Sciatic nerve (tissue), 2 donors: ENCODE data around the gene KLHL8. TPM values are rescaled to one million over a fixed set of nuclear protein-coding genes. Genes with fewer than 3 reads are reported as not detected.
"Not testable (repeated sequence)": the region's sequence is repeated elsewhere in the genome, so short reads cannot be mapped to it uniquely, and the experiment has no call there.

Experiments used
- ATAC-seq: fragments of 200-7000 bp; cut with Tn5 transposase; one replicate; pipeline ENCODE4 v1.9.1; 2020; ENCODE audit warnings: mild to moderate bottlenecking, moderate library complexity
- DNase-seq: peaks from one replicate; pipeline ENCODE4 v3.0.0-alpha.2; 2020; ENCODE audit warnings: low spot score
- intact Hi-C: fragments of 100-400 bp; cut with DNase I; formaldehyde crosslinking; loops from one replicate; pipeline ENCODE4 v1.14.2; 2022
- total RNA-seq: library from RNA; stranded (reverse); fragmentation: NEBNext Ultra II Directional; extraction: Animal tissue kit (Norgen Biotek cat#: 25700); gene quantifications from one replicate; pipeline ENCODE4 v1.2.1, GENCODE V29; 2021
- donor health status: DM: no; HTN: no; CAD: no.
- donor health status: DM: no; HTN: no; CAD: no.

Gene KLHL8
- total RNA-seq, 1 donor from 2014 or later = 18.2 TPM

GRCh38 chr4:87232216-87232615 lies 11.8 kb upstream of the KLHL8 start:
- ATAC-seq = no peak
- no peak for DNase-seq
- intact Hi-C loops = loop anchor here (5.0 kb wide), 1 partner anchor 80 kb away; no protein-coding TSS in a partner anchor

DNA sequence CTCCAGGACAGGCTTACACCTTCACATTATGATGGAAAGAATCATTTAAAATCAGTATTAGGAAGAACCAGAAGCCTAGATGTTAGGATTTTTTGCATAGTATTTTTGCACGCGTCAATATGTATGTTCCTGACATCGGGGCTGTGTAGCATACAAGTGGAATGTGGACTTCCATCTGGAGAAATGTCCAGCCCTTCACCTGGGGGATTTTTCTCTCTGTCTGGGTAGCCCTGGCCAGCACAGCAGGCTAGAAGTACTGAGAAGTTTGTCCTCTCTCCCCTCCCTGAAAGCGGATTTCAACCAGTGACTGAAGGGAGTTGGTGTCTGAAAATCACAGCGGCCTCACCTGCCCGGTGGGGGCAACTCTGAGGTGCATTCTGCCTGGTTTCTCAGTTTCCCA lies 10.4 kb upstream of the KLHL8 start:
- intact Hi-C loops = loop anchor here (5.0 kb wide), 1 partner anchor 79 kb away; no protein-coding TSS in a partner anchor
- ATAC-seq (no peak), DNase-seq (no peak)

DNA sequence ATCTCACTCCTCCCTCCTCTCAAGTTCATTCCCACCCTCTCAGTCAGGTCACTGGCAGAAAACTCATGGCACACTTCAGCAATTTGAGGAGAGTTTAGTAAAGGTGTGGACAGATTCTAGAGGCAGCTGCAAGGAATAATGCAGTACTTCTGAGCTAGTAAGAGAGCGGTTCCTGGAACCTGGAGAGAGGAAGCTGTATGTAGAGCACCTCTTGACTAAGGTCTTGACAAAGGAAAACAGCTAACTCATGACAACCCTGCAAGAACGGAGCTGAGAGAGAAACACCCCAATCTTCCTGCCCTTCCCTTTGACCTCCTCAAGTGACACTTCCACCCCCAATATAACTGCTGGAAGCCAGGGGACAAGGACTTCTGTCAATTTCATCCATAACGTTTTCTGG lies 9.6 kb upstream of the KLHL8 start:
- DNase-seq = no peak
- no peak for ATAC-seq
- intact Hi-C loops = loop anchor here (5.0 kb wide), 1 partner anchor 78 kb away; no protein-coding TSS in a partner anchor

- ATAC-seq = no peak
- intact Hi-C loops = no loop called here
- DNase-seq = no peak
Observed at GRCh38 chr4:87228262-87228860, 7.9 kb upstream of the KLHL8 start.

- ATAC-seq = no peak
- intact Hi-C loops = no loop called here
- no peak for DNase-seq
Observed at GRCh38 chr4:87227751-87228151, 7.3 kb upstream of the KLHL8 start.

GRCh38 chr4:87225936-87226335 lies 5.5 kb upstream of the KLHL8 start:
- intact Hi-C loops = no loop called here

GRCh38 chr4:87224141-87224923 lies 3.9 kb upstream of the KLHL8 start:
- ATAC-seq = no peak
- DNase-seq = no peak
- intact Hi-C loops = no loop called here

More at GRCh38 chr4:87225936-87226335, 5.5 kb upstream of the KLHL8 start:
- DNase-seq (no peak), ATAC-seq (no peak)

DNA sequence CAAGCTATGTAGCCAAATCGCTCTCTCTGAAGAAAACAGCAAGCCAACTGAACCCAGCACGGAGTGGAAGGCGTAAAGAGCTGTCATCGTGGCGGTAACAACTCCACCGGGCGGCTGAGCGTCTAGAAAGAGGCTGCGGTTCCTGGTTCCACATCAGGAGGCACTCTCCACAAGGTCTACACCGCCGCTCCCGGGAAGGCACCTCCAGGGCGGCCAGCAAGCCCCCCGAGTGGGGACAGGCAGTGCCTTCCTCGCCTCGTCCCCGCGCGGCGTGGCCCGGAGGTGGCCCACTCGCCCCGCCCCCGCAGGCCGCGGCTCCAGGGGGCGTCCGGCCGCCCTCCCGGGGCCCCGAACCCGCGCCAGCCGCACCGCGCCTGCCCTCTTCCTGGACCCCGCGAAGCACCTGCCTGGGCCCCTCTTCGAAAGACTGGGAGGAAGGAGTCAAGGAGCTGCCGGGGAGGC lies 755 bp downstream of the KLHL8 start:
- ATAC-seq (peak; percentile 40), DNase-seq (peak; percentile 75)
- intact Hi-C loops = no loop called here

DNA sequence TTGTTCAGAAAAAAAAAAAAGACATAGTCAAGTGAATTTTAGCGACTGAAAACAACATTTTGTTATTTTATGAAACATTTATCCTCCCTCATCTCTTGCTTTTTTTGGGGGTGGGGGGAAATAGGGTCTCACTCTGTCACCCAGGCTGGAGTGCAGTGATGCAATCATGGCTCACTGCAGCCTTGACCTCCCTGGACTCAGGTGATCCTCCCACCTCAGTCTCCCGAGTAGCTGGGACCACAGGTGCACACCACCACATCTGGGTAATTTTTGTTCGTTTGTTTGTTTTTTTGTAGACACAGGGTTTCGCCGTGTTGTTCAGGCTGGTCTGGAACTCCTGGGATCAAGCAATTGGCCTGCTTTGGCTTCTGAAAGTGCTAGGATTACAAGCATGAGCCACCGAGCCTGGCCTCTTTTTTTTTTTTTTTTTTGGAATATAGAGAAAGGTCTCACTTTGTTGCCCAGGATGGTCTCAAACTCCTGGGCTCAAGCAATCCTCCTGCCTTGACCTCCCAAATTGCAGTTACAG lies 3.1 kb downstream of the KLHL8 start:
- intact Hi-C loops, DNase-seq, ATAC-seq: not testable (repeated sequence)

DNA sequence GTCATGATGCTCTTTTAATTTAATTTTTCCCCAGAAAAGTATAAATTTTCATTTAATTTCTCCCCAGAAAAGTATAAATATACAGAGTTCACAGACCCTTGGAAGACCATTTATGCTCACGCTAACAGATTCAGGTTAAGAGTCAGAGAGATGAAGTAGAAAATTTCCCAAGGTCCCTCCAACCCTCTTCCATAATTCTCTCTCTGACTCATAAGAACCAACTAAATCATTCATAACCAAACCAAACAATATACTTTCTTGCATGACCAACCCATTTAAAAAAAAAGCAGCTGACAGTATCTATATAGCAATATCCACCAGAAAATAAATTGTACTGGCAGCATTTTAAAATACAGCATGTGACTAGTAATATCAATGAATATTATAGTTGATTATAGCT lies 3.9 kb downstream of the KLHL8 start:
- DNase-seq = no peak
- intact Hi-C loops = no loop called here
- ATAC-seq = no peak

DNA sequence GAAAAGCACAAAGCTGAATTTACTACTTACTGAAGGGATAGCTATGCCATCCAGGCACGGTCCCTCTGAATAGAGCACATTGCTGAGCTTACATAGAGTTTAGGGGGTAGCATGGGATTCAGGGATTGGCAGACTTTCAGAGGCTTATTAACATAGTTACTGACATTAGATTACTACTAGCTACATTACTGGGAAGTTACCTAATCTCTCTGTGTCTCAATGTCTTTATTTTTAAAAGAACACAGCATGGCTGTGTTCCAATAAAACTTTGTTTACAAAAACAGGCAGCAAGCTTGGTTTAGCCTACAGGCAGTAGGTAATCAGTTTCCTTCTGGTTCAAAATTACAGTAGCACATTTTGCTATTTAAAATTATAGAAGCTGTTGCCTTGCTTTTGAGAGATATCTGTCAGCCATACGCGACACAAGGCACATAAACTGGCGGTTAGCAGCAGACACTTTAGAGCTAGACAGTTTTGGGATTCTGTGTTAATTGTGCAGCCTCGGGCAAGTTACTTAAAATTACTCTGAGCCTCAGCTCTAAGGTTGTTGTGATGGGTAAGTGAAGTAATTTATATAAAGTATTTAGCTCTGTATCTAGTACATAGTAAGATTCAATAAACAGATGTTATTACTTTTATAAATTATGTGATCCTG lies 6.9 kb downstream of the KLHL8 start:
- DNase-seq (no peak), ATAC-seq (peak; percentile 36)
- intact Hi-C loops = no loop called here

GRCh38 chr4:87211249-87211952 lies 9.0 kb downstream of the KLHL8 start:
- DNase-seq (no peak), ATAC-seq (no peak)
- intact Hi-C loops = no loop called here

GRCh38 chr4:87209696-87210095 lies 10.7 kb downstream of the KLHL8 start:
- ATAC-seq (peak; percentile 76), DNase-seq (peak; percentile 65)
- intact Hi-C loops = no loop called here

DNA sequence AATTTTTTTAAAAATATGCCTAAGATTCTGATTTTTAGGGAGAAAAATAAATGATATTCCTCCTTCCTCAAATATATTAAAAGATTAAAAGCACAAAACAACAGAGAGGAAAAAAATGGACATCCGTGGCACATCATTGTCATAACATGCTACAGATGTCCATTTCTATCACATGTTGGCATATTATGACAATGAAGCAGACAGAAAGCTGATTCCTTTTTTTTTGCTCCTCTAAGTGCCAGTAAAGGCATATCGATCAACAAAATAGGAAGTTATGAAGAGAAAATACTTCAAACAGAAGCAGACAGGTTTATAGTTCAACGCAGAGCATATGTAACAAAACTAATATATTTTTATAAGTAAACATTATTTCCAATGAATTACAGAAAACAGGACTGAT lies 11.2 kb downstream of the KLHL8 start:
- no peak for DNase-seq
- ATAC-seq = no peak
- intact Hi-C loops = no loop called here

- ATAC-seq (no peak), DNase-seq (no peak)
- intact Hi-C loops = no loop called here
Observed at GRCh38 chr4:87204559-87204958, 15.9 kb downstream of the KLHL8 start.

- ATAC-seq (no peak), DNase-seq (no peak)
- intact Hi-C loops = no loop called here
Observed at GRCh38 chr4:87196927-87197326, 23.5 kb downstream of the KLHL8 start.

GRCh38 chr4:87196146-87196545 lies 24.3 kb downstream of the KLHL8 start:
- ATAC-seq = no peak
- intact Hi-C loops = no loop called here
- no peak for DNase-seq

DNA sequence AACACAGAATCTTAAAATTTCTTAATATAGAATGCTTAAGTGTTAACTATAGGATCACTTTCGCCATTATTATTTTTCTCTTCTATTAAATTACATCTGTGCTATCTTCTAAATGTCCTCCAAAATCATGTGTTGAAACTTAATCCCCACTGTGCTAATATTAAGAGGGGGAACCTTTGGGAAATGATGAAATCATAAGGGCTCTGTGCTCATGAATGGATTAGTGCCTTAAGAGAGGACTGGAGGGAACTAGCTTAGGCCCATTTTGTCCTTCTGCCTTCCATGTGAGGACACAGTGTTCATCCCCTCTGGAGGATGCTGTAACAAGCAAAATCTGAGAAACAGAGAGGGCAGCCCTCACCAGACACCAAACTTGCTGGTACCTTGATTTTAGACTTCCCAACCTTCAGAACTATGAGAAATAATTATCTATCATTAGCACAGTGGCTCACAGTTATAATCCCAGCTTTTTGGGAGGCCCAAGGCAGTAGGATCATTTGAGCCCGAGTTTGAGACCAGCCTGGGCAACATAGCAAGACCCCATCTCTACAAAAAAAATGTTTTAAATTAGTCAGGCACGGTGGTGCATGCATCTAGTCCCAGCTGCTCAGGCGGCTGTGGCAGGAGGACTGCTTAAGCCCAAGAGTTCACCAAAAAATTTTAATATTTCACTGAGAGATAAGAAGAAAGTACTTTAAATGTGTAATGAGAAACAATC lies 26.3 kb downstream of the KLHL8 start:
- no peak for ATAC-seq
- no peak for DNase-seq
- intact Hi-C loops = no loop called here
